LoVo (cell line): ENCODE results near the gene PBRM1.

Source experiments
- DNase-seq: peaks from one replicate; pipeline ENCODE4 v3.0.0-alpha.2; 2016; ENCODE audit warnings: low spot score

Gene PBRM1

DNA sequence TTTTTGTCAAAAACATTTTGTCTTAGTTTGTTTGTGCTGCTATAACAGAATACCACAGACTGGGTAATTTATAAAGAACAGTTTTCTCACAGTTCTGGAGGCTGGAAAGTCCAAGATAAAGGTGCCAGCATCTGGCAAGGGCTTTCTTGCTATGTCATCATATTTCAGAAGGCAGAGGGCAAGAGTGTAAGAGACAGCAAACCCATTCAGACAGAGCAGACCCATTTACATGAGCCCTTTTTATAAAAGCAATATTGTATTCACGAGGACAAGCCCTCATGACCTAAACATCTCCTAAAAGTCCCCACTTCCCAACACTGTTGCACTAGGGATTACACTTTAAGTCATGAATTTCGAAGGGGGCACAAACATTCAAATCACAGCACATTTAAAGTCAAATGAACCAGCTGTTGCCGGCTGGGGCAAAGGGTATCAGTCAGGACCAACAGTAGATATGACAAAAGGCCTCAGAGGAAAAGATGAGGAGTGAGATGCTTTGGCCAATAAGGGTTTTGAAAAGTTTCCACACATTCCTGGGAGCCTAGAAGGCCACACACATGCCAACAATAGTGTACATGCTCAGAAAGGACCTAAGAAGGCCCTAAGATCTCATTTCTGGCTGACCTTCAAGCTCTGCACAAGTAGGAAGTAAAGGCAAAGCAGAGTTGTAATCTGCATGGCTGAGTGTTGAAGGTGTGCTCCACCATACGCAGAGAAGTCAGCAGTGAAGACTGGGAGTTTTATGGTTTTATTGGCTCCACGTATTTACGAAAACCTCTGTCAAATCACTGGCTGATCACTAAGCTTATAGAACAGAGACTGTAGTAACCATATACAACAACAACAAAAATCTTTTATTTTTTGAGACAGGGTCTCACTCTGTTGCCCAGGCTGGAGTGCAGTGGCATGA, 111.4 kb downstream of the PBRM1 start:
- no peak for DNase-seq

DNA sequence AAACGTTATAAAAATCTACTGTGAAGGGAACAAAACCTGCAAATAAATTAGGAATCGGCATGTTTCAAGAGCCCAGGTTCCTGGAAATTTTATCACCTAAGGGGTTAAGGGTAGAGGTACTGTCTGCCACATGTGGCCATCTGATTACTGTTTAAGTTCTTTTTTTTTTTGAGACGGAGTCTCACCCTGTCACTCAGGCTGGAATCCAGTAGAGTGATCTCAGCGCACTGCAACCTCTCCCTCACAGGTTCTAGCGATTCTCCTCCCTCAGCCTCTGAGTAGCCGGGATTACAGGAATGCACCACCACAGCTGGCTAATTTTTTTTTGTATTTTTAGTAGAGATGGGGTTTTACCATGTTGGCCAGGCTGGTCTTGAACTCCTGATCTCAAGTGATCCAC, 113.5 kb downstream of the PBRM1 start:
- DNase-seq = no peak

DNA sequence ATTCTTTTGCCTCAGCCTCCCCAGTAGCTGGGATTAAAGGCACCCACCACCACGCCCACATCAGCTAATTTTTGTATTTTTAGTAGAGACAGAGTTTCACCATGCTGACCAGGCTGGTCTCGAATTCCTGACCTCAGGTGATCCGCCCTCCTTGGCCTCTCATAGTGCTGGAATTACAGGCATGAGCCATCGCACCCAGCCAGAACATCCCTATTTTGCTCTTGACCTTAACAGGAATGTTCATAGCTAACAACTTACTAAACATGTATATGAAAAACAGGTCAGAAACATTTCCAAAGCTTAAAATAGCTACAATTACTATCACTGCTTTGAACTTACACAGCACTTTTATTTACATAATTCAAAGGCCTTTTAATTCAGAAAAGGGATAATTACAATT, 115.6 kb downstream of the PBRM1 start:
- no peak for DNase-seq

DNA sequence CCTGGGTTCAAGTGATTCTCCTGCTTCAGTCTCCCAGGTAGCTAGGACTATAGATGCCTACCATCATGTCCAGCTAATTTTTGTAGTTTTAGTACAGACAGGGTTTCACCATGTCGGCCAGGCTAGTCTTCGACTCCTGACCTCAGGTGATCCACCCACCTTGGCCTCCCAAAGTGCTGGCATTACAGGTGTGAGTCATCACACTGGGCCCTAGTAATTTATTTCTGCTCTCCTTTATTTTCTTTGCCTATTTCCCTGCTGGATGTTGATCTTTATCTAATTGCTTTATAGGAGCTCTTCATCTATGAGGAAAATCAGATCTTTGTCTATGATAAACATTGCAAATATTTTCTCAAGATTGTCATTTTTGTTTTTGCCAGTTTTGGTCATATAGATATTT, 117.6 kb downstream of the PBRM1 start:
- DNase-seq = no peak

DNA sequence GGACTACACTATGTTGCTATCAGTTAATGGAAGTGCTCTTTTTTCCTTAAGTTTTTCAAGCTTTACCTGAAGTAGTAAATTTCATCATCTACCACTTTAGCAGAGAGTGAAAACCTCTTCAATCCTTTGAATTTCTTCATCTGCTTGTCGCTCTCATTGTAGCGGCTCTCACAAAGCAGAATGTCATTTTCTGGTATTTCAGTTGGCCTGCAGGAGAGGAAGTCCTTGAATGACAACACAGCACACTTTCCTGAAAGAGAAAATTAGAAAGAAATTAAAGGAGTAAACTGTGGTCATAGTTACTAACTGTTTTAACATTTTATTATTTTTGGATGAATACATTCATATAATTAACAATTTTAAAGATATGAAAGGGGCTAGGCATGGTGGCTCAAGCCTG, 121.7 kb downstream of the PBRM1 start:
- DNase-seq = no peak

DNA sequence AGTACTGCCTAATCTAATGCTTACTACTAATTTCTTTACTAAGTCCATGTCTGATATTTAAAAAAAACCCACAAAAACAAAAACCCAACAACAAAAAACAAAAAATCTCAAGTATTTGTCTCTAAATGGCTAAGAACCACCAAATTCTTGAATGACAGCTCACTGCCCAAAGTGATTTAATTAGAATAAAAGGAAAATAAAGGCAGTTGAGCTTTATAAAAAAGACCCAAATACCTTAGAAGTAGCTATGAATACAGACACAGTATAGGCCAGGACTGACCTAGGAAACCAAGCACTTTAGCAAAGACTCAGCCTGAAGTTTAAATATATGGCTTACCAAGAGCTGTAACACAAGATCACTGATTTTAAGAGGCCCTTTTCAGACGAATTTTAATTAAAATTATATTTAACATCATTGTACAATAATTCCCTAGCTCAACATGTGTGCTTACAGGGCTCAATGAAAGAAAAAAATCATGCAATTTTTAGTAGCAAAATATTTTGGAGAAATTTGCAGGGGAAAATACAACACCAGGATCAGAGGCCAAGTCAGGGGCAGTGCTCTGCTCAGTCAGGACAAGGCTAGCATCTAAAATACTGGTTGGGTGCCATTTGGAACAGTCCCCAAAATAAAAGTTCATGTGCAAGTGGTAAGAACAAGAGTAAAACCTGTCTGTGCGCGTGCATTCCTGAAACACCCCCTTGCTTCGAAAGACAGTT, 124.5 kb downstream of the PBRM1 start:
- no peak for DNase-seq

DNA sequence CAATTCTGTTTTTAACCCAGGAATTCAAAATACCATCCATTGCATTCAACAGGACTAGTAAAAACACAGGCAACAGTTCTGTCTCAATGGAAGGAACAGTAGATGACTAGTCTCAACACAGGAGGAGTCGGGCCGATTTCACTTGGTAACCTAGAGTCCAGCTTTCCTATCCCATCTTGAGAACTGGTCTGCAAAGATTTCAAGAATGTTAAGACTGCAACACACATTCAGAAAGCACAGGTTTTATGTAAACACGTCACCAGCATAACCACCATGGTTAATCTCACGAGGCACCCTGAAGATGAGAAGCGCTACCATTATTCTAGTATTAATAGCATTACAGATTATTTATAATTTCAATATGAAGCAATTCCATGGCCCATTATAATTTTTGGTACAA, 127.3 kb downstream of the PBRM1 start:
- no peak for DNase-seq

DNA sequence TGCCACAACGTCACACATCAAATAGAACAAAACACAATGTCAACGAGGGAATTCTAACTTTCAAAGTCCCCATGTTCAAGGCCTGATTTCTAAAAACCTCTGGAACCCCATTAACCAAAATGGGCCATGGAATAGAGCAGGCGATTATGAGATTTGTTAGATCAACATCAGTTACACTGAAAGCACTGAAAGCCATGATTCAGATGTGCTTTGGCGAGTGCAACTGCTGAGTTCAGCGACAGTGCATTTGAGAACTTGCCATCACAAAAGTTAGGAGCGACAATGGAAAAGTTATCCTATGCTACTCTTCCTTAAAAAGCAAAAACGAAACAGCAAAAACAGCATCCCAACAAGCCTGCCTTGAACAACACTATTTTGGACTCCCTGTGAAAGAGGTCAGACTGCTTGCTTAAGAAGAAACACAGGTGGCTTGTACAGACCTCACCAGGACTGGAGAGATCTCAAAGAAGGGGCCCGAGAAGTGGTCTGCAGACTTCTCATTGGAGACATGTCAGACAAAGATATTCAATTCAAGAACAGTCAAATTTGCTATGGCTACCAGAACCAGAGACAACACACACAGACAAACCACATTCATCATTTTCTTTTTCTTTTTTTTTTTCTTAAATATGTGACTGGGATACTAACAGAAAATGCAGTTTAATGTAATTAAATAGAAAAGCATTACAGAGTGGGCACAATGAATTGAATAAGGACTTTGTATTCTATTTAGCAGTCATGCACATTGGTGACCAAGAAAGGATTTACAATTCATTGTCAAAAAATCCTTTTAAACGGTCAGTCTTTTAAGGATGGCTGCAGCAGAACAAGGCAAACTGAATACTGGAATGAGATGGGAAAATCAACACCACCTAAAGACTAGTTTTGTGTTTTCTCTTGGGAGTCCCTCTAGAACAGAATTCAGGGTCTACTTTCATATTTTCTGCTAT, 128.4 kb downstream of the PBRM1 start:
- no peak for DNase-seq

DNA sequence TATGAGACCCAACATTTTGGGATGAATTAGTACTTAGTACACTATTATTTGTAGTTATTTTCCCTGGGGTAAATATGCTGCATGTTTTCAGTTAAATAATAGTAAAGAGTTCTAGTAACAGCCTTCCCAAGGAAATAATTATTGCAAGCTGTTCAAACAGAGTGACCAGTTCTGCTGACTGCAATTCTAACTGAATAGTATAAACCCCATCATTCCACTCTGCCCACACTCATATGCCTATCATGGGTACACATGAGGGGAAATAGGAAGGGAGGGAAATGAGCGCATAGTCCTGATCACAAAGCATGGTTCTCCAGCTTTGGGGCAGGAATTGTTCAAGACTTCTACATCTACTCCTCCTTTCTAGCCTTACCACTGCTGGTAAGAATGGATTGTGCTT, 130.7 kb downstream of the PBRM1 start:
- no peak for DNase-seq

DNA sequence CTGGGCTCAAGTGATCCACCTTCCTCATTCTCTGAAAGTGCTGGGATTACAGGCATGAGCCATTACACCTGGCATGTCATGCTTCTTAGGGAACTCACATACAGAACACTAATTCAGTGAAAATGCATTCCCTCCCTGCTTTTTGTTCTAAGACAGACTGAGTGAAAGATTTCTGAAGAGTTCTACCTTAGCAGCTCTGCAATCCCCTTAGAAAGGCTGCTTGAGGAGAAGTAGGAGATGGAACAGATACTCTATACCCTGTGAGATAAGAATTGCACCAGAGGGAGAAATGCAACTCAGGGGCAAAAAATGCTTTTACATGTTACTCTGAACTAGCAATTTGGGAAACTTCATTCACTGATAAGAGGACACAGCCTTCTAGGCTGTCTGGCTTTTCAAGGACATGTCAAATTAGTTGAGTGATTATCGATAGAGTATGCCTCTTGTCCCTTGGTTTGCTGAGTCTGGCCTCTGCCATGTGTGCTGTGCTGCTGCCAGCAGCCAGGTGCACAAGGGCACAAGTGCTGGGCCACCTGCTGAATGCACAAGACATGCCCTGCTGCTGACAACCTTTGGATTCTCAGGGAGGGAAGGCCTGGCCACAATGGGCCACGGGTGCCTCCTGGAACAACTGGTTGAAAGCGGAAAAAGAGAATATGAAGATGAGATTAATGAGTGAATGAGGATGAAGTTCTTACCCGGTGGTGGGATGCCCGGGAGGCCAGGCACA, 131.5 kb downstream of the PBRM1 start:
- no peak for DNase-seq

DNA sequence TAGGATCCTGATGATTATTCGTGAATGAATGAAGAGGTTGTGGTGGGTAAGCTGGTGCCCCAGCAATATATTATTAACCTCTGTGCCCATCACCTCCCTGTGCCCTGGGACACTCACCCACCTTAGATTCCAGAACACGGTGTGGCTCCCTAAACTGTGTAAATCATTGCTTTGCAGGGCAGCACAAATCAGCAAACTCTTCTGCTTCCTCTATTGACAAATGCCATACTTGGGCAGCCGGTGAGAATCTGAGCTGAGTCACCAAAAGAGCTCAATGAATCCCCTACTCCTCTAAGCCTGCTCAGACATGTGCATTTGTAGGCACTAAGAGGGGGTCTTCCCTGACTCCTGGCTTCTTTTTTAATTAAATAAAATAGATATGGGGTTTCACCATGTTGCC, 133.6 kb downstream of the PBRM1 start:
- DNase-seq = no peak

DNA sequence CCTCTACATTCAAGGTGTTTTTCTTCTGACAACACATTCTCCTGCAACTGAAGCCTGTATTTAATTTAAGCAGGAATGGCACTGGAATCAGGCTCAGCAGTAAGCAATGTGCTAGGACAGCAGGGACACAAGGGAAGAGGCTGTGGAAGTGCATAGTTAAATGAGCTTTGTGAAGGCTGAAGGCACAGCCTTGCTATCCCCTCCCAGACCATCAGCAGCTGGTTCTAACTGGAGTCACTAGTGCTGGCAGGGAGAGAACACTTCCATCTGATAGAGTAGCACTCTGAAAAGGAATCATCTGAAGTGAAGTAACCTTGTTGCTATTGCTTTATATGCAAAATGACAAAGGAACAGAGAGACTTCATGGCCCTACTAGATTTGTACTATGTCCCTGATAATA, 134.6 kb downstream of the PBRM1 start:
- no peak for DNase-seq

DNA sequence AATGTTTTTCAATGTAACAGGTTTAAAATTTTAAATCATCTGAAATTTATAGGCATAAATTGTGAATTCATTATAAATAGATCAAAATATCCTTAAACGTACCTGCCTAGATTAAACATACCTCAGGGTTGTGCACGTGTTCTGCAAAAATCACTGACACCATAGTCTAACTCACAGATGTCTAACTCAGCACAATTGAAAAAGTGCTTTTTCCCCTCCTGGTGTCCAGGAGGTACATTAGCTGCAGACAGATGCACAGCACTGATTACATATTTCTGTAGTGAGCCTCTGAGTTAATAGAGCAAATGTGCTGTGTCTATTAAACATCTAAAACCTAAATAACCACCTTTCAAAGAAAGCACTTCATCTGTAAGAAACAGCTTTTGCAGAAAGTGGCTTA, 138.6 kb downstream of the PBRM1 start:
- DNase-seq = no peak

DNA sequence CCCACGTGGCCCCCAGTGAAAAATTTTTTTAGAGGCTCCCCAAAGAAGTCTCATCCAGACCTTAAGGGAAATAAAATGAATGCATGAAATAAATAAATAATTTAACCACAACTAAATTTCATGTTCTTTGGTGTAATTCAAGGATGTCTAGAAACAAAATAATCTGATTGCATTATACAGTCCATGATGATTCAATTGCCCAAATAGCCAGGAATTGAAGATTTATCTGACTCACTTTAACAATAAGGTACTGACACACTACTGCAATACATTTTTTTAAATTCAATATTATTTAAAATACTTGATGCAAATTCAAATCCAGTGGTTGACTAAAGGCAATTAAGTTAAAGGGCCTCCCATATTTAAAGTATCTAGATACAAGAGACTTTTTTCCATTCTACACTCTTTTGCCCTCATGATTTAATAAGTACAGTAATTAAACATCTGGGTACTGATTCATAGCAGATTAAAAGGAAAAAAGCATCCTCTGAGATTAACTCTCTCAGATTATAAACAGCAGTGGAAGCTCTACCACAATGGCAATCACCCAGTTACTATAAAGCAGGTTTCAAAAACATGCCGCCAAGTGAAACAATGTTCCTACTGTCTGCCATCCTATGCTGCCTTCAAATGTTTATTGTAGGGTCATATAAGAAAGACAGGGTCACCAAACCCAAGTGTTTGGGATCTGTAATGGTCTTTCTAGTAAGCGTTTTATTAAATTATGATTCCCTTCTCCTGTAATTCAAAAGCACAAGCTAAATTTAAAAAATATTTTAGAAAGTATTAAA, 139.4 kb downstream of the PBRM1 start:
- DNase-seq = no peak

DNA sequence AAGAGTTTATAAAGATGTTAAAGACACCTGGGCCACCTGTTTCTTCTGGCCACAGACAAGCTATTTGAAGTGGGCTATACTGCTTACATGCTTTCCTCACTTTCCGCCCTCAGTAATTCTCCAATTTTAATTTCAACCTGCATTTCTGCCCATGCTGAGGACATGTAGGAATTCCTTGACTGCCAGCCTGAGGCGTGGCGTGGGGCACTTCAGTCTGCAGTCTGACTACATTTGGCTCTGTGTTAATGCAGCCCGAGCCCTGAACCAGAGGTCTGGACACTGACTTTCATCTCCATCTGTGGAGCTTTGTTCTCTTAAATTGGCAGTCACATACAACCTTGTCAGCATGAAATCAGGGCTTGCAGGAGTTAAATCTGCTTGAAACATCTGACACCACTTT, 140.8 kb downstream of the PBRM1 start:
- no peak for DNase-seq

DNA sequence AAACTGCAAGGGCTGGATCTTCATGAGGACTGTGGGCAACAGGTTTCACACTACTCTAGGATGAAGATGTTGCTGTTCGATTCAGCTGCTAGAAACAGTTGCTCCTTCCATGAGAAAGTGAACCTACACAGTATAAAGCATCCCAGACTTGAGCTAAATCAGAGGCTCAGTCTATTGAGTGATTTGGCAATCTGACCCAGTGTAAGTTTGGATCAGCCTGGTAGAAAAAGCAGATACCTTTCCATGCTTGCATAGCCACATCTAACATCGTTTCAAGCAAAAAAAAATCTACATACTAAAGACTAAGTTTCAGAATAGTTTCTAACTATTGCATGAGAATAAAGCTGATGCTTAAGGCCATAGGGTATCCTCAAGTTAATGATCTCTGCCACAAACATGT, 144.7 kb downstream of the PBRM1 start:
- DNase-seq = no peak

DNA sequence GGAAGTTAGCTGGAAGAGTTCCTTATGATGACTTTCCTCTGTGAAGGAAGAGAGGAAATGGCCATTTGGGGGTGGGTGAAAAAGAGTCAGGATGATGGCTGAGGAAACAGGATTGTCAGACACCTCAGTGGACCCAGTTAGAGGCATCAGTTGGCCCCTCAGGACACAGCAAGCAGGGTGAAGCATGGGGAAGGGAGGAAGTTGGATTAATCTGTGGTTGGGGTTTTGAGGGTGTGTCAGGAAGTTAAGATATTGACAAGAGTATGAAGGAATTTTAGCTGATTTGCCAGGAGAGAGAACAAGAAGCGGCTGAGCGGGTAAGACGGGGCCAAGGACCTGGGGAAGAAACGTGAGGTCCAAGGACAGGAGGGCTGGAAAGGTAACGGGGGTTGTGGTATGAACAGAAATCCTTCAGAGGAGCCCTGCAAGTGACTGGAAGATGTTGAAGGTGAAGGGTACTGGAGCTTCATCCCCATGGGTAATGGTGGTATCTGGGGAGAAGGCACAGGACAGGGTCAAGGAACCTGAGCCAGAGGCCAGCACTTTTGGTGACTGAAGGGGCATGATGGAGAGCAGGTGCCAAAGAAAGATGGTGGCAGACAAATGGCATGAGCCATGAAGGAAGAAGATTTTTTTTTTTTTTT, 146.6 kb downstream of the PBRM1 start:
- no peak for DNase-seq

DNA sequence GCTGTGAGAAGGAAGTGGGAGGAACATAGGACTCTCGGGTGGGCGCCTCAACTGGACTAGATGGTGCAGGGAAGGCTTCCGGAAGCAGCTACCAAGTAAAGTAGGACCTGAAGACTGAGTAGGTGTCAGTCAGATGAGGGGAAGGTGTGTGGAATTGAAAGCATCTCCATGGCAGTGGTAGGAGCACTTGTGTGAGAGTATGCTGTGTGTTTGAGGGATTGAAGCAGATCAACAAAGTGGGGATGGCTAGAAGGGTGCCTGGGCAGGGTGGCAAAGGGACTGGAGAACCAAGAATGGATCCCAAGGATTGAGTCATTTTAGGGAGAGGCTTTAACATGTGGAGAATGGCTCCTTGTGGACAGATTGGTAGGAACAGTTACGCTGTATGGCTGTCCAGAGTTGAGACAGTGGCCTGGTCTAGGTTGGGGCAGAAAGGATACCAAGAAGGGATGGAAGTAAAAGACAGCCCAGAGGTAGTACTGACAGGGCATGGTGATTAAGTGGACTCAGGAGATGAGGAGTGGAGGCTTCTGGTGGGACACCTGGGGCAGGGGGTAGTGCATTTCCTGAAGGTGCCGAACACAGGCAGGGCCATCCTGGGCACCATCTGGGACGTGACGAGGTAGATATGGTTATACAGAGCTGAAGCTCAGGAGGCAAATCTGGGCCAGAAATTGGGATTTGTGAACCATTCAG, 147.8 kb downstream of the PBRM1 start:
- no peak for DNase-seq

DNA sequence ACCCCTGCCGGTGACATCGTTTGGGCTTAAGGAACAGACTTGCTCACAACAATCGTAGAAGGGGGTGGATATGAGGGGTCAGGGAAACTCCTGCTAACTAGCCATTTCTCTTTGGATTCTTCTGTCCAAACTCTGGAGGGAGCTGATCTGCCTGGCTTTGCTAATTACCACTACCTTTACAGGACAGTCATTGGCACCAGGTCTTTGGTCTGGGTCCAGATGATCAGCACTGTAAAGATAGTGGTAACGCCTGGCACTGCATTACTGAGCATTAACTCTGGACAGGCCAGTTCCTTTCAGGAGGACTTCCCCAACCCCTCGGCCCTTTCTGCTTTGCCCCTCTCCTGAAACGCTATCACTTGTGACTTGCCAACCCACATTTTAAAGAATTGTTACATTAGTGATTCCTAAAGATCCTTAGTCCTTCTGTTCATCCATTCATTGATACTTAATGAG, 148.5 kb downstream of the PBRM1 start:
- DNase-seq = no peak
